AG04449 (cell line): Measurements from ENCODE around the gene HTATIP2.

ENCODE experiments used
- CTCF ChIA-PET: fragments of 350-600 bp; formaldehyde crosslinking; extraction: SDS; loops from one replicate; lab custom pipeline; 2021; ENCODE audit warnings: antibody characterized with exemption; lab: Yijun Ruan, JAX
- POLR2A ChIA-PET: fragments of 400-600, 350-600 bp; formaldehyde crosslinking; extraction: SDS; loops from one replicate; lab custom pipeline; 2020; ENCODE audit warnings: antibody characterized with exemption, inconsistent platforms; lab: Yijun Ruan, JAX
- DNase-seq: peaks from one replicate; pipeline ENCODE4 v3.0.0-alpha.2; 2010; ENCODE audit warnings: low read depth, low spot score
- H3K4me3 ChIP-seq: 2 replicates; pipeline ENCODE4 v1.5.1; 2011; ENCODE audit warnings: low read depth, mild to moderate bottlenecking, control low read depth, low read length
- CTCF ChIP-seq: IDR thresholded peaks from one replicate; pipeline ENCODE4 v1.5.1; 2011; ENCODE audit warnings: mild to moderate bottlenecking, moderate library complexity, low read length, control low read depth, inconsistent platforms; ENCODE audit not compliant: insufficient read depth; ENCODE audit errors: missing control alignments

The HTATIP2 gene

GRCh38 chr11:20367313-20367948 is 3.9 kb downstream of the HTATIP2 start:
- H3K4me3 ChIP-seq: no peak overlapping the region
- DNase-seq: peak; percentile 65
- TF ChIP-seq CTCF: no peak
- CTCF ChIA-PET: interaction anchor here (0.8 to 8.3 kb wide), 7 partner anchors 9 to 464 kb away, joined by 3 to 80 read pairs (median 3); no protein-coding TSS in a partner anchor
- POLR2A ChIA-PET: no interaction called here

- CTCF ChIA-PET: interaction anchor here (0.8 to 8.3 kb wide), 5 partner anchors 10 to 240 kb away, joined by 3 to 80 read pairs (median 3); no protein-coding TSS in a partner anchor
- TF ChIP-seq CTCF: no peak
- POLR2A ChIA-PET: interaction anchor here (0.7 kb wide), 1 partner anchor 454 kb away, joined by 3 read pairs; no protein-coding TSS in a partner anchor
- no peak for DNase-seq
- H3K4me3 ChIP-seq: no peak overlapping the region
Observed at GRCh38 chr11:20368438-20368837, 4.9 kb downstream of the HTATIP2 start.

GRCh38 chr11:20369826-20370225 is 6.3 kb downstream of the HTATIP2 start:
- DNase-seq: no peak
- ChIA-PET CTCF (interaction anchor here (1.4 to 8.3 kb wide), 2 partner anchors 16 to 417 kb away, joined by 3 to 80 read pairs; no protein-coding TSS in a partner anchor), POLR2A (no interaction called here)
- H3K4me3 ChIP-seq: no peak overlapping the region
- no peak for TF ChIP-seq CTCF

GRCh38 chr11:20372081-20372626 is 8.6 kb downstream of the HTATIP2 start:
- POLR2A ChIA-PET: no interaction called here
- CTCF ChIA-PET: interaction anchor here (0.6 to 1.8 kb wide), 8 partner anchors 8 to 19 kb away, joined by 3 to 7 read pairs (median 4); no protein-coding TSS in a partner anchor
- no peak for DNase-seq
- no peak overlapping the region for H3K4me3 ChIP-seq
- TF ChIP-seq CTCF: no peak

GRCh38 chr11:20373147-20373546 is 9.6 kb downstream of the HTATIP2 start:
- ChIA-PET CTCF (interaction anchor here (1.1 to 1.8 kb wide), 5 partner anchors 9 to 20 kb away, joined by 3 to 7 read pairs (median 6); no protein-coding TSS in a partner anchor), POLR2A (no interaction called here)
- no peak for TF ChIP-seq CTCF
- no peak for DNase-seq
- H3K4me3 ChIP-seq: no peak overlapping the region

- TF ChIP-seq CTCF: no peak
- no peak for DNase-seq
- H3K4me3 ChIP-seq: no peak overlapping the region
- ChIA-PET CTCF (interaction anchor here (0.7 to 1.2 kb wide), 4 partner anchors 11 to 236 kb away, joined by 3 to 4 read pairs (median 3); no protein-coding TSS in a partner anchor), POLR2A (no interaction called here)
Observed at GRCh38 chr11:20373568-20374209, 10.2 kb downstream of the HTATIP2 start.
